NCI-H748 (cell line): ENCODE data around the gene VWA5B2.

Source experiments
- DNase-seq: peaks from one replicate; lab custom pipeline; 2025; ENCODE audit not compliant: unreplicated experiment; lab: John Stamatoyannopoulos, UW

The VWA5B2 gene

DNA sequence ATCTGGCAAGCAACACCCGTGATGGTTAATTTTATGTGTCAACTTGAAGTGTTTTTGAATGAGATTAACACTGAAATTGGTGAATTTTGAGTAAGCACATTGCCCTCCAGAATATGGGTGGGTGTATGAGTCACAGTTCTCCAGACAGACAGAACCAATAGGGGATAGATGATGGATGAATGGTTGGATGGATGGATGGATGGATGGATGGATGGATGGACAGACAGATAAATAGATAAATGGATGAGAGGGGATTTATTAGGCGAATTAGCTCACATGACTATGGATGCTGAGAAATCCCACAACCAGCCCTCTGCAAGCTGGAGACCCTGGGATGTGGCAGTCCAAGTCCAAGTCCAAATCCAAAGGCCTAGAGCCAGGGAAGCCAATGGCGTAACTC is 5.4 kb upstream of the VWA5B2 start:
- DNase-seq, result no peak

DNA sequence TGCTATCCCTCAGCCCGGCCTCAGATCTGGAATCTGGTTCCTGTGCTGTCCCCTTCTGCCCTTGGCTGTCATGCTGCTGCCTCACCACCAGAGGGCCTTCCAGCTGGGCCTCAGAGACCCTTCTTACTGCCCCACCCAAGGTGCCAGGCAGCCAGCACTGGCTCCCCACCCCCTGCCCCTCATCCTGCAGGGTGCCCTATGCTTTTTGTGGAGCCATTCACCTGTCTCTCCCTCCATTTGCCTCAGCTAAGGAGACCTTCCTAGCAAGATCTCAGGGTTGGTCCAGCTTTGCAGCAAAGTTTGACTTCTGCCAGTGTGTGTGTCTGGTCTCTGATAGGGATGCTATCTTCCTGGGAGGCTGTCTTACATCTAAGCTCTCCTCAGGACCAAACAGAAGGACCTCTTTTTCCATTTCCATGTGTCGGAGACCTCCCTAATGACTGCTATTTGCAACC is 1.9 kb upstream of the VWA5B2 start:
- peak; percentile 52 for DNase-seq

DNA sequence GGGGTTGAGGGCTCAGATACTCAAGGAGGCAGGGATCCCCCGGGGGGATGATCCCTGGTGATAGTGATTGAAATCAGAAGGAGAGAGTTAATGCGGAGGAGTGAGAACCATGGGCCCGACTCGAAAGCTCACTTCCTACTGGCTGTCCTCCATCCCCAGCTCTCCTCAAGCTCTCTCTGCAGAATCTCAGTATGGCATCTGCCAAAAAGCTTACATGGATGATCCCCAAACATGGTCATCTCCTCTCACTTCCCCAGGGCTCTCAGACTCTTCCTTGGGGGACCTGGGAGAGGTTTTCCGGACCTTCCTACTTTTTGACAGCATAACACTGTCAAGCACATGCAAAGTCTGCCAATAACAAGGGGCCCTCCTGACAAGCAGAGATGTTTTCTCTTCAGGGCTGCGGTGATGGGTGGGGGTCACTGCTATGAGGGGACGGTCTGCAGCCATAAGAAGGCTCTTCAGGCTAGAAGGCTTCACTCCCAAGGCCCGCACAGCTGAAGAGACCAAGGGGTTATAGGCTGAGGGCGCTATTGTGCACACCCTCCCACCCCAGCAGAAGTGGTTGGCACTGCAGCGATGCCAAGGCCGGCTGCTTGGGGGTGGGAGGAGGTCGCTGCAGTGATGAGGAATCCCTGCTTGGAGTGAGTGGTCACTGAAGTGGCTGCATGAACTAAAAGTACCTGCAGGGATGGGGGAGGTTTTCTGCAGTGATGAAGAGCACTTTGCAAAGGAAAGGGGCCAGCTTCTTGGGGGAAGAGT is 828 bp upstream of the VWA5B2 start:
- DNase-seq, result no peak

DNA sequence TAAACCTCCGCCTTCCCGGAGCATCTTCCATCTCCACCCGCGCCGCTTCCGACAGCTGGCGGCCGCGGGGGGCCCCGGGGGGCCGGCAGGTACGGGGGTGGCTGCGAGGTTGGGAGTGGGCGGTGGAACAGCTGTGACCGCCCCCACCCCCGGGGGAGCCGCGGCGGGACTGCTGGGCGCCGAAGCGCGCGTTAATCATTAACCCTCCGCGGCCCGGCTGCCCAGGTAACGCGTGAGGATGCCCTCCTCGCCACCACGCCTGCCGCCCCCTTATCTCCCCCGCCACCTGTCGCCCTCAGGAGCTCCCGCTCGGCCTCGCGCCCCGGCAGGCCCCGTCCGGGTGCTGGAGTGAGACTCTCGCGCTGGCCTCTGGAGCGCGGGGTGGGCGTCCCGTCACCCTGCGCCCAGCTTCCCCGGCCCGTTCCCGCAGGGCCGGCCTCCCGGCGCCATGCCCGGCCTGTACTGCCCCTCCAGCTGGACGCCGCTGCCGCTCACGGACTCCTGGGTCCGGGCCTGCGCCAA is 757 bp downstream of the VWA5B2 start:
- DNase-seq, result peak; percentile 40

DNA sequence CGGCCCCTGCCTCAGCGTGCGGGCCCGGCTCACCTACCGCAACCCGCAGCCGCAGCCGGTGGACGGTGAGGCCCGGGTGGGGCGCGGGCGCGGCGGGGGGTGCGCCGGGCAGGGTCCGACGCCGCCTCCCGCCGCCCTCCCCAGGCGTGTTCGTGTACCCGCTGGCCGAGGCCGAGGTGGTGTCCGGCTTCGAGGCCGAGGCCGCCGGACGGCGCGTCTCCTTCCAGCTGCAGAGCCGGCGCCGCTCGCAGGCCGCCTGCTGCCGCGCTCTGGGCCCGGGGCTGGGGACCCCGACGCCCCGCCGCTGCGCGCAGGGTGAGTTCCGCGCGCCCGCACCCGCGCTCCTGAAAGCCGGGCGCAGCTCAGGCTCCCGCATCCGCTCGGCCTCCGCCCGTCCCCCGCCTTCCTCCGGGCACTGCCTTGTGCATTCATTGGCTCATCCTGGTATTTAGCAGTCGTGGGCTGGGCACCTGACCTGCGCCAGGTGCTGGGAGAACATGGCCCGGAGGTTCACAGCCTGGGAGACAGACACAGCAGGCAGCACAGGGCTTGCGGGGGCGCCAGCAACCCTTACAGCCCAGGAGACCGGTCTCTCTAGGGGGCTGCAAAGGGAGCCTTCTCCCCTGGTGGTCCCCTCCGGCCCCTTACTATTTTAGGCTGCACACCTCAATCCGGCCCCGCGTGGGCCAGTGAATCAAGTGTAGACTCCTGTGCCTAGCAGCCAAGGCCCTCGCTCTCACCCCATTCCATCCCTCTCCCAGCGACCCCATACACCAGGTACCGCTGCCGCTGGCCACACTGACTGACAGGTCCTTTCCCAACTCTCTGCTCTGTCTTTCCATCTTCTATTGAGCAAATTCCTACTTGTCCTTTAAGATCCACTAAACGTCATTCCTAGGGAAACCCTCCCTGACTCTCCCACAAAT is 1.5 kb downstream of the VWA5B2 start:
- DNase-seq, result peak; percentile 60

DNA sequence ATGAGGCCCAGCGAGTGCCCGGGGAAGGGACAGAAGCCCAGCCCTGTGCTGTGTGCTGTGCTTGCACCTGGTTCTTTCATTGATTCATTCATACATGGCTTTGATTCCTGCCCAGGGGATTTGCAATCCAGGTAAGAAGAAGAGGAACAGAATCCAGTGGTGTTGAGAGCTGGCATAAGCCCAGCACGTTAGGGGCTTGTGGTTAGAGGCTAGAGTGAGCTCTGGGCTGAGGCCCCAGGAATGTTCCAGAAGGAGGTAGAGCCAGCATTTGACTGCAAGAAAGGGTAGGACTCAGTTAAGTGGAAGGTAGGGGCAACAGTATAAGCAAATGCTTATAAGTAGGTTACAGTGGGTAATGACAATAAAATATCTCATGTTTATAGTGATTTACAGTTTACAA is 2.3 kb downstream of the VWA5B2 start:
- no peak for DNase-seq

DNA sequence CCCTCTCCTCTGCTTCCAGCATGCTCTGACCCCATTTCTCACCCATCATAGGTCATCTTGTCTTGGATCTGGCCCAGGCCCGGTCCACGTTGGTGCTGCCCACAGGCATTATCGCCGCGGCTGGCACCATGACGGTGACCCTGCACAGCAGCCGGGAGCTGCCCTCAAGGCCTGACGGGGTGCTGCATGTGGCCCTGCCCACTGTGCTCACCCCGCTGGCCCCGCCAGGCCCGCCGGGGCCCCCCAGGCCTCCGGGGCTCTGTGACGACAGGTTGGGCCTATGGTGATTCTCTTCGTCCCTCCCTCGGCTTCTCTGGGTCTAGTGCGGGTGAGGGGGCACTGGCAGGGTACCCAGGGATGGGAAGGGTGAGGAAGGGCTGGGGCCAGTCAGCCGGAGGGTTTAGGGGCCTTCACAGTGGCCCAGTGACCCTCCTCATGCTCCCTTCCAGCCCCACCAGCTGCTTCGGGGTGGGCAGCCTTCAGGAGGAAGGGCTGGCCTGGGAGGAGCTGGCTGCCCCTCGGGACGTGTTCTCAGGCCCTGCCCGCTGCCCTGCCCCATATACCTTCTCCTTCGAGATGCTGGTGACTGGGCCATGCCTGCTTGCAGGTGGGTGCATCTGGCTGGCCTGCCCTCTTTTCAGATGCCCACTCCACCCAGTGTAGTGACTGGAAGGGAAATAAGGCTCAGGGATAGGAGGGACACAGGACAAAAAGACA is 3.9 kb downstream of the VWA5B2 start:
- no peak for DNase-seq

DNA sequence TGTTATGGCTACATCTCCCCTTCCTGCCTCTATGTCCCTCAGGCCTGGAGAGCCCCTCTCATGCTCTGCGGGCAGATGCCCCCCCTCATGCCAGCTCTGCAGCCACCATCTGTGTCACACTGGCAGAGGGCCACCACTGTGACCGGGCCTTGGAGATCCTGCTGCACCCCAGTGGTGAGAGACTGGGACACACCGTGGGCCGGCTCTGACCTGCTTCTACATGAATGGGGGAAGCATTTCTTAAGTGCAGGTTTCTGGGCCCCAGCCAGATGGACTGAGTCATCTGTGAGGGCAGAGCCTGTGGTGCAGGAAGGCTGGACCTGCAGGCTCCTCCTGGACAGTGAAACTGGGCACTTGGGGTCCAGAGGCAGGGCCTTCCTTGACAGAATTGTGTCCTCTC is 4.8 kb downstream of the VWA5B2 start:
- DNase-seq, result no peak

DNA sequence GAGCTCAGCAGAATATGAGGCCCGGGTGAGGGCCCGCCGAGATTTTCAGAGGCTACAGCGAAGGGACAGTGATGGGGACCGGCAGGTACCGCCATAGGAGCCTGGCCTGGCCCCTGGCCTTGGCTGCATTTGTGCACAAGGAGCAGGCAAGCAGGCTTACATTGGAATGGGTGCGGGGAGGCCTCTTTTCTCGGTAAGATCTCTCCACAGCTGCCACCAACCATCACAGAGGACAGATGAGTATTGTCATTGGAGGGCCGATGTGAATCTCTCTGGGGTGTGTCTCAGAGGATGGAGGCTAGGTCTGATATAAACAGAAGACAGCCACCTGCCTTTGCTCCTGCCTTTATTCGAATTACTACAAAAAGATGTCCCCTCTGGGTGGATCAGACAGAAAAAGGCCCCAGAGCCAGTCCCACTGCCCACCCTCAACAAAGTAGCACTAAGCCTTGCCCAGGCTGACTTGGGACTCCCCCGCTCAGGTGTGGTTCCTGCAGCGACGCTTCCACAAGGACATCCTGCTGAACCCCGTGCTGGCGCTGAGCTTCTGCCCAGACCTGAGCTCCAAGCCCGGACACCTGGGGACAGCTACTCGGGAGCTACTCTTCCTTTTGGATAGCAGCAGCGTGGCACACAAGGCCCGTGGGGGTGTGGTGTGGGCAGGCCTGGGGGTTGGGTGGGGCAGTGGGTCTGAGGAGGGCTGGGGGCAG is 5.4 kb downstream of the VWA5B2 start:
- no peak for DNase-seq

DNA sequence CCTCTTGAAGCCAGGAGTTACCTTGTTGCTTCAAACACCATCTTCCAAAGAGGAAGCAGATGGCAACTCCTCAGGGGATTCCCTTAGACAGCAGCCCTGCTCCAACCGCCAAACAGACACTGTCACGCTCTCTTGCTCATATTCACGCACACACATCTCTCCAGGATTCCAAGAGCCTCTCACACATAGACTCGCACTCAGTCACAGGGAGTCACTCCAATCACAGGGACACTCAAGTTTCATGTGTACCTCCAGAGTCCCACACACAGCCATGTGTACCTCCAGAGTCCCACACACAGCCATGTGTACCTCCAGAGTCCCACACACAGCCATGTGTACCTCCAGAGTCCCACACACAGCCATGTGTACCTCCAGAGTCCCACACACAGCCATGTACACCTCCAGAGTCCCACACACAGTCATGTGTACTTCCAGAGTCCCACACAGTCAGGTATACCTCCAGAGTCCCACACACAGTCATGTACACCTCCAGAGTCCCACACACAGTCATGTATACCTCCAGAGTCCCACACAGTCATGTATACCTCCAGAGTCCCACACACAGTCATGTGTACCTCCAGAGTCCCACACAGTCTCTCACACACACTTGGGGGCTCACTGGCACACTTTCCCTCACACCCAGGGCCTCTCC is 6.1 kb downstream of the VWA5B2 start:
- no peak for DNase-seq

DNA sequence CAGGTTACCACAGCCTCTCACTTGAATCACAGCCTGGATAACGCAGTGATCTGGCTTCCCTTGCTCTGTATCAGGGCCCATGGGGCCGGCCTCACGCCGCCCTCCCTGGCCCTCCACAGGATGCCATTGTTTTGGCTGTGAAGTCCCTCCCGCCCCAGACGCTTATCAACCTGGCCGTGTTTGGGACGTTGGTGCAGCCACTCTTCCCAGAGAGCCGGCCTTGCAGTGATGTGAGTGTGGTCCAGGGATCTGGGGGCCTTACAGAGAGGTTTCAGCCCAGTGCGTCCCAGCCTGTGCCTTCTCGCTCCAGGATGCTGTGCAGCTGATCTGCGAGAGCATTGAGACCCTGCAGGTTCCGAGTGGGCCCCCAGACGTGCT is 6.6 kb downstream of the VWA5B2 start:
- DNase-seq, result no peak

DNA sequence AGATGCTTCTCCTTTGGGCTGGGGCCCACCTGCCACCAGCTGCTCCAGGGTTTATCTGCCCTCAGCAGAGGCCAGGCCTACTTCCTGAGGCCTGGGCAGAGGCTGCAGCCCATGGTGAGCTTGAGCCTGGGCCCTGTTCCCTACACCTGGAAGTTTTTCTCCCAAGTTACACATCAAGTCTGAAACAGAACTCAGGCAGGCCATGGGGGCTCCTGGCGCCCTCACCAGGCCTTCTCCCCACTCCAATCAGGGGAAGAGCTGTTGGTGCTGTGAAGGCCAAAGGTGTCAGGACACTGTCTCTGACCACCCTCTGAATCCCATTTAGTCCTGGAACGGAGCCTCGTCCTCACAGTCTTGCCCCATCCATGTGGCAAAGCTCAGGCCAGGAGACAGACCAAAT is 7.3 kb downstream of the VWA5B2 start:
- DNase-seq, result no peak

DNA sequence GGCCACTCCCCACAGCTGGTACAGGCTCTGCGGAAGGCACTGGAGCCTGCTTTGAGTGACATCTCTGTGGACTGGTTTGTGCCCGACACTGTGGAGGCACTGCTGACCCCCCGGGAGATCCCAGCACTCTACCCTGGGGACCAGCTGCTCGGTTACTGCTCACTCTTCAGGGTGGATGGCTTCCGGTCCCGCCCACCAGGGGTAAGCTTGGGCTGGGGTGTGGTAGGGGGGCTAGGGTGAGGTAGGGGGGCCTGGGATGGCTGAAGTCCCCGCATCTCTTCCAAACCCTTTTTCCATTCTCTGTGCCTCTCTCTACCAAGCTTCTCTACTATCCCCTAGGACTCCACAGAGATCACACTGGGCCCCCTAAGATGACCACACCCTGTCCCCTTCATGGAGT is 7.8 kb downstream of the VWA5B2 start:
- DNase-seq, result no peak

DNA sequence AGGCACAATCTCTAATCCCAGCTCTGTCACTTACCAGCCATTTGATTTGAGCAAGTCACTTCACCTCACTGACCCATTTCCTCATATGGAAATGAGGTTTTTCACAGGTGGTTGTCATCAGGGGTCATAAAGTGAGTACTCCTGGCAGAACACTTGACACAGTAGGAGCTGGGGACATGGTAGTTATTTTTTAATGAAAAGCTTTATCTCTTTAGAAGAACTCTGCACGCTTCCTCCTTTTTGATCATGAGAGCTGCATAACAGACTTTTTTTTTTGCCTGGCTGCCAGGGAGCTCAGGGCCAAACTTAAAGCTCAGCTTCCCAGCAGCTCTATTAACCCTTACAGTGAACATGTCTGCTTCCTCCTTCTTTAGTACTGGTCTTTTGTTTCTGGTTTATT is 8.4 kb downstream of the VWA5B2 start:
- DNase-seq, result no peak

DNA sequence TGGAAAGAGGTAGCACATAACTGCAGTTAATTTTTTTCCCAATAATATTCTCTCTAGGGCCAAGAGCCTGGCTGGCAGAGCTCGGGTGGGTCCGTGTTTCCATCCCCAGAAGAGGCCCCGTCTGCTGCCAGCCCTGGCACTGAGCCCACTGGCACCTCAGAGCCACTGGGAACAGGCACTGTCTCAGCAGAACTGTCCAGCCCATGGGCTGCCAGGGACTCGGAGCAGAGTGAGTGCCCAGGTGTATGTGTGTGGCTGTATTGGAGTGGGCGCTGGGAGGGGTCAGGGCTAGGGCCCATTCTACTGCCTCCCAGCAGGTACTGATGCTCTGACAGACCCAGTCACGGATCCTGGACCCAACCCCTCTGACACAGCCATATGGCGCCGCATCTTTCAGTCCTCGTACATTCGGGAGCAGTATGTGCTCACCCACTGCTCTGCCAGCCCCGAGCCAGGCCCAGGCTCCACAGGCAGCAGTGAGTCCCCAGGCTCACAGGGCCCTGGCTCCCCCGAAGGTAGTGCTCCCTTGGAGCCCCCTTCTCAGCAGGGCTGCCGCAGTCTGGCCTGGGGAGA is 8.9 kb downstream of the VWA5B2 start:
- no peak for DNase-seq

DNA sequence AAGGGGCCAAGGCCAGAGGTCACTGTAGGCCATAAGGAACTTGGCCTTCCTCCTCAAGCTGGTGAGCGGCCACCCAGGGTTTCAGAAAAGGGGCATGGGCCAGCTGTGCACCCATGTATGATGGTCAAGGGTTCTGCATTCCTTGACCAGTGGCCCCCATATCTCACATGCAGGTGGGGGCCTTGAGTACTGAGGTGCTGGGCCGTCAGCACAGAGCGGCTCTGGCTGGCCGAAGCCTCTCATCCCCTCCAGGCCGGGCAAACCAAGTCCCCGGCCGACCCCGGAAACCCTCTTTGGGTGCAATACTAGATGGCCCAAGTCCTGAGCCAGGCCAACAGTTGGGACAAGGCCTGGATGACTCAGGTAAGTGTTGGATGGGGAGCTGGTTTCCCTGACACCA is 9.8 kb downstream of the VWA5B2 start:
- DNase-seq, result no peak

DNA sequence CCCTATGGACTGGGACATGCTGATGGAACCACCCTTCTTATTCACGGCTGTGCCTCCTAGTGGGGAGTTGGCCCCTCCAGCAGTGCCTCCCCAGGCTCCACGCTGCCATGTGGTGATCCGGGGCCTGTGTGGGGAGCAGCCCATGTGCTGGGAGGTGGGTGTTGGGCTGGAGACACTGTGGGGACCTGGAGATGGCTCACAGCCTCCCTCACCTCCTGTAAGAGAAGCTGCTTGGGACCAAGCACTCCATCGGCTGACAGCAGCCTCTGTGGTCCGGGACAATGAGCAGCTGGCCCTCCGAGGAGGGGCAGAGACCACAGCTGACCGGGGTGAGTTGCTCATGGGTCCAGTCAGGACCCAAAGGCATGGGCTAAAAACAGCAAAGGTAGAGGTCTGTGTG is 10.3 kb downstream of the VWA5B2 start:
- no peak for DNase-seq

DNA sequence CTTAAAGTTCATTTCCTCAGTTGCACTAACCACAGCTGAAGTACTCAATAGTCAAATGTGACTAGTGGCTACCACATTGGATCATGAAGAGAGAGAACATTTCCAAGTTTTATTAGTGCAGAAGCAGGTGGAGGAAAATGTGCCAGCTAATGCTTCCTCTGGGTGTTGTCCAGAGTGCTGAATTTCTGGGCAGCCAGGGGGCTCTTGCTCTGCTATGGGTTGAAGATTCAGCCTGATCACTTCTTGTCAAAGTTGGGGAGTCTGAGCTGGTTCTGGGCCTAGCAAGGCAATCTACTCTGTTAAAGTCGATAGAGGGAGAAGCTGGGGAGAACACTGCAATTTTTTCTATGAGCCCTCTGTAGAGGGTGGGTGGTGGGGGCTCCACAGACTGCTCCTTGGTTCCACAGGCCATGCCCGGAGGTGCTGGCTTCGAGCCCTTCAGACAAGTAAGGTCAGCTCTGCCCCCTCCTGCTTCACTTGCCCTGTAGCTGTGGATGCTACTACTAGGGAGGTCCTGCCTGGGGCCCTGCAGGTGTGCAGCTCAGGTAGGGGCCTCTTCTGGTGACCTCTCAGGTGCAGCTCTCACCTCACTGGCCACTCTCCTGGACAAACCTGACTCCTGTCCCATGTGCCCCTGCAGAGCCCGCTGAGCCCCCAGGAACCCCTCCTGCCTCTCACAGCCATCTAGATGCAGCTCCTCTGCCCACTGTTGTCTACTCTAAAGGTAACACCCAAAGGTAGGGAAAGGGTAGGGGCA is 11.2 kb downstream of the VWA5B2 start:
- DNase-seq, result no peak

DNA sequence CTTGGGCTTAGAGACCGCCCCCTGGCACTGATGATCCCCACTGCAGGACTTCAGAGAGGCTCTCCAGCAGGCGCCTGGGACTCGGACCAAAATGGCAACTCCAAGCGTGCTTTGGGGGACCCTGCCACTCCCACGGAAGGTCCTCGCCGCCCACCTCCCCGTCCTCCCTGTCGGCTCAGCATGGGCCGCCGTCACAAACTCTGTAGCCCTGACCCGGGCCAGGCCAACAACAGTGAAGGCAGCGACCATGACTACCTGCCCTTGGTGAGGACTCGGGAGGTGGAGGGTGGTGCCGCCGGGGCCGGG is 11.7 kb downstream of the VWA5B2 start:
- no peak for DNase-seq
